MM.1S (cell line): ENCODE results near the gene PDIA6.

Experiments used
- DNase-seq: peaks from one replicate; pipeline ENCODE4 v3.0.0-alpha.2; 2015
- H2AFZ ChIP-seq: fragments of 300-600 bp; sonication (generic); 2 replicates; pipeline ENCODE4 v1.6.0; 2016; ENCODE audit warnings: antibody characterized with exemption, low read length
- H3F3A ChIP-seq: fragments of 300-600 bp; sonication (generic); 2 replicates; pipeline ENCODE4 v1.6.1; 2016; ENCODE audit warnings: mild to moderate bottlenecking, antibody characterized with exemption, low read length, moderate library complexity, mixed read lengths; ENCODE audit not compliant: insufficient read depth
- H3K27ac ChIP-seq: fragments of 300-600 bp; sonication (generic); 2 replicates; pipeline ENCODE4 v1.5.1; 2016; ENCODE audit warnings: mild to moderate bottlenecking, low read length
- H3K27me3 ChIP-seq: fragments of 300-600 bp; sonication (generic); replicated peaks from 2 replicates; pipeline ENCODE4 v1.6.0; 2016; ENCODE audit warnings: low read length; ENCODE audit not compliant: insufficient read depth
- H3K36me3 ChIP-seq: fragments of 300-600 bp; sonication (generic); replicated peaks from 2 replicates; pipeline ENCODE4 v1.6.1; 2016; ENCODE audit warnings: mild to moderate bottlenecking, low read length, mixed read lengths; ENCODE audit not compliant: insufficient read depth
- H3K4me1 ChIP-seq: fragments of 300-600 bp; sonication (generic); 2 replicates; pipeline ENCODE4 v1.6.1; 2016; ENCODE audit warnings: low read length, mixed read lengths
- H3K4me2 ChIP-seq: fragments of 300-600 bp; sonication (generic); 2 replicates; pipeline ENCODE4 v1.6.0; 2016; ENCODE audit warnings: low read depth, low read length
- H3K4me3 ChIP-seq: fragments of 300-600 bp; sonication (generic); 2 replicates; pipeline ENCODE4 v1.5.1; 2016; ENCODE audit warnings: low read length, mixed read lengths
- H3K79me2 ChIP-seq: fragments of 300-600 bp; sonication (generic); 2 replicates; pipeline ENCODE4 v1.6.1; 2016; ENCODE audit warnings: mixed run types, low read length, mixed read lengths
- H3K9ac ChIP-seq: fragments of 300-600 bp; sonication (generic); 2 replicates; pipeline ENCODE4 v1.6.1; 2016; ENCODE audit warnings: low read length, mixed read lengths
- H3K9me2 ChIP-seq: fragments of 300-600 bp; sonication (generic); replicated peaks from 2 replicates; pipeline ENCODE4 v1.6.1; 2016; ENCODE audit warnings: mild to moderate bottlenecking, low read length, mixed read lengths; ENCODE audit not compliant: insufficient read depth
- H3K9me3 ChIP-seq: fragments of 300-600 bp; sonication (generic); replicated peaks from 2 replicates; pipeline ENCODE4 v1.6.1; 2016; ENCODE audit warnings: mild to moderate bottlenecking, low read length, mixed read lengths; ENCODE audit not compliant: insufficient read depth
- H4K20me1 ChIP-seq: fragments of 300-600 bp; sonication (generic); 2 replicates; pipeline ENCODE4 v1.6.1; 2016; ENCODE audit warnings: mild to moderate bottlenecking, low read length, moderate library complexity, mixed read lengths; ENCODE audit not compliant: insufficient read depth
- CTCF ChIP-seq: fragments of 300-600 bp; sonication (generic); IDR thresholded peaks from 2 replicates; pipeline ENCODE4 v1.5.1; 2016; ENCODE audit warnings: antibody characterized with exemption, low read length, mixed read lengths
- EZH2 ChIP-seq: fragments of 300-600 bp; sonication (generic); optimal IDR thresholded peaks from 2 replicates; pipeline ENCODE3; 2017; ENCODE audit warnings: low read depth, mild to moderate bottlenecking, antibody characterized with exemption, low read length, mixed read lengths
- EZH2phosphoT487 ChIP-seq: fragments of 300-600 bp; sonication (generic); IDR thresholded peaks from 2 replicates; pipeline ENCODE4 v1.6.1; 2018; ENCODE audit warnings: antibody characterized with exemption, low read length

The PDIA6 gene

DNA sequence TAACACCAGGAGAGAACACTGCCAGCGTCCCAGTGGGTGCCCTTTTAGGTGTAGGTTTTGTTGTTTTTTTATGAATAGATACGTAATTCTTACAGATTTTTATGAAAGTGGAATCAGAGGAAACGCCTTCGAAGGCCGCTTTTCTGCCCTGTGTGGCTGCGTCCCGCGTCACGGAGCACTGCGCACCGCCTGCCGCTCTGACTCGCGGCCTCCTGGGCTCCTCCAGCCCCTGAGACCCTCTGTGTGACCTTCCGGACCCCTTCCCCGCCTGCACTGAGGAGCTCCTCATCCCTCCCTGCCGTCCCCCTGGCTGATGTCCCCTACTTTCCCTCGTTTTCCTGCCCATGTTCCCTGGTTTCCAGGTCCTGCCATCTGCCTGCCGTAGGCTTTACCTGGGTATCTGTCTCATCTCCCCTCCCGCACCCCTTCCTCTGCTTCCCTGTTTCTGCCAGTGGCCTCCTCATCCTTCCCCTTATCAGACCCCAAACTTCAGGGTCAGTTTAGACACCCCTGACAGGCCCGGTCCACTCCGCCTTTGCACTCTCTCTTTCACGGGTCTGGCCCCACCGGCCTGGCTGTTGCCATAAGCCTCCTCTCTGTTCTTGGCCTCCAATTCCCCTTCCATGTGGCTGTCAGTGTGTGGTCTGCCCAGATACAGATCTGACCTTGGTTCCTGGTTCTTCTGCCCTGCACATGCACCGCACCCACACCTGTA, 32.7 kb downstream of the PDIA6 start:
- H3K27me3 ChIP-seq = no peaks in the 10 kb centered on the region
- TF ChIP-seq EZH2 (no peak), EZH2phosphoT487 (no peak), CTCF (no peak)
- H3K36me3 ChIP-seq = peaks cover 16% of the 10 kb centered on the region
- H2AFZ ChIP-seq = no peak overlapping the region
- no peaks in the 10 kb centered on the region for H3K9me2 ChIP-seq
- H3K4me2 ChIP-seq = no peak overlapping the region
- no peaks in the 10 kb centered on the region for H3K9me3 ChIP-seq
- H3K9ac ChIP-seq = no peak overlapping the region
- peaks cover 12% of the 10 kb centered on the region; the same call in 1 of the 2 replicates for H3K79me2 ChIP-seq
- no peak for DNase-seq
- H3K4me3 ChIP-seq = no peak overlapping the region
- no peaks in the 10 kb centered on the region for H4K20me1 ChIP-seq
- H3F3A ChIP-seq = no peaks in the 10 kb centered on the region
- no peak overlapping the region for H3K27ac ChIP-seq
- H3K4me1 ChIP-seq = no peaks in the 10 kb centered on the region

DNA sequence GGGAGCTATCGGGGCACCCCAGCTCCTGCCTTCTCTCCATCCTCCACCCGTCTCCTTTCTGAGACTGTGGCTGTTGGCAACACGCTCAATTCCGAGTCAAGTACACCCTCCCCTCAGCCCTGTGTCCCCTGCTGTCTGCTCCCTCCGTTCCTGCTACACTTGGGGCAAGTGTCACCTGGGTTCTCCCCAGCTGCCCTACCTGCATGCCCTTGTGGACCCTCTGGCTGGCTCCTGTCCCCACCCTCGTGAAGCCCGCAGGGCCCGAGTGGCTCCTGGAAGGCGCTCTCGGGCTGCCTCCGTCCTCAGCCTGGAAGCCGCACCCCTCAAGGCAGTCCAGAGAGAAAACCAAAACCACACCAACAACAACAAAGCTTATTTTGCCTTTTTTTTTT, 33.9 kb downstream of the PDIA6 start:
- H3K4me2 ChIP-seq = no peak overlapping the region

DNA sequence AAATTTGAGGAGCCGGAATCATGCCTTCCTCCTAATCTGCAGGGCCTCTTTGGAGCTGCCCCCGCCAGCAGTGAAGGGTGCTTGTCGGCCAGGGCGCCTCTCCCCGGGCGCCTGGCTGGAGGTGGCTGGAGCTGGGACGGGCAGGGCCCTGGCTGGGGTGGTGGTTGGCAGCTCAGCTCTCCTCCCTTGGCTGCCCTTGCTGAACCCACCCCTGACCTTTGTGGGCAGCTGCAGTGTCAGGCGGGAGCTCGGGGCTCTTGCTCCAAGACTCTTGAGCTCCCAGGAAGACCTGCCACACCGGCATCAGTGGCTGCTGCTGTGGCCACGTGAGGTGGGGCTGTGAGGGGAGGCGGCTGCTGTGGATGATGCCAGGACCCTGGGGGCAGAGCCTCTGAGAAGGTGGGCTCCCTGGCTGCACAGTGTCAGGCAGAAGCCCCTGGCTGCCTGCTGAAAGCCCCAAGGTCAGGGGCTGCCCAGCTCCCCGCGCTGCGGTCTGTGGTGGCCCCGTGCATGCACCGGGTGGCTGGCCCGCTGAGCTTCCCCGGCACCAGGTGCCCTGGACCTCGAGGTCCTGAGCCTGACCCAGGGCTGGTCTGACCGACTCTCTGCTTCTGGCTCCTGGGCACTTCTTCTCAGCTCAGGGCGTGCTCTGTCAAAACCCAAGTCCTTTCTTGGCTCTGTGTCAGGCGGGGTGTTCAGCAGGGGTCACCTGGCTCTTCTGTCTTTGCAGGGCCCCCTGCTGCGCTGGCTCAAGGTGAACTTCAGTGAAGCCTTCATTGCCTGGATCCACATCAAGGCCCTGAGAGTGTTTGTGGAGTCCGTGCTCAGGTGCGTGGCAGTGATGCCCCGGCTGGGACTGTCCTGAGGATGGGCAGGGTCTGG, 34.5 kb downstream of the PDIA6 start:
- H3K27ac ChIP-seq = no peak overlapping the region
- H3K4me2 ChIP-seq = no peak overlapping the region
- DNase-seq = no peak
- no peaks in the 10 kb centered on the region for H3K9me2 ChIP-seq
- H3K36me3 ChIP-seq = peaks cover 9% of the 10 kb centered on the region
- no peaks in the 10 kb centered on the region for H4K20me1 ChIP-seq
- no peaks in the 10 kb centered on the region for H3F3A ChIP-seq
- no peaks in the 10 kb centered on the region for H3K27me3 ChIP-seq
- no peak for TF ChIP-seq EZH2
- TF ChIP-seq CTCF = no peak
- no peak for TF ChIP-seq EZH2phosphoT487
- H2AFZ ChIP-seq = no peak overlapping the region
- H3K9ac ChIP-seq = no peak overlapping the region
- H3K9me3 ChIP-seq = no peaks in the 10 kb centered on the region
- no peaks in the 10 kb centered on the region for H3K4me1 ChIP-seq
- H3K79me2 ChIP-seq = peaks cover 9% of the 10 kb centered on the region; the same call in 1 of the 2 replicates
- no peak overlapping the region for H3K4me3 ChIP-seq

More for the DNA sequence above, 33.9 kb downstream of the PDIA6 start:
- Histone ChIP-seq H3K27ac (no peak overlapping the region), H3K4me3 (no peak overlapping the region), H3F3A (no peaks in the 10 kb centered on the region), H3K9me2 (no peaks in the 10 kb centered on the region), H3K27me3 (no peaks in the 10 kb centered on the region), H3K9ac (no peak overlapping the region), H4K20me1 (no peaks in the 10 kb centered on the region), H3K9me3 (no peaks in the 10 kb centered on the region), H3K4me1 (no peaks in the 10 kb centered on the region), H3K79me2 (peaks cover 9% of the 10 kb centered on the region; the same call in 1 of the 2 replicates), H2AFZ (no peak overlapping the region), H3K36me3 (peaks cover 16% of the 10 kb centered on the region)
- no peak for TF ChIP-seq EZH2
- TF ChIP-seq EZH2phosphoT487 = no peak
- TF ChIP-seq CTCF = no peak
- no peak for DNase-seq
